Esophagus squamous epithelium (tissue), 5 donors: ENCODE measurements around the gene SPAG9. TPM values are rescaled to one million over a fixed set of nuclear protein-coding genes. Genes with fewer than 3 reads are reported as not detected.

Source experiments
- DNase-seq: peaks from one replicate; lab custom pipeline; 2025; lab: John Stamatoyannopoulos, UW
- H3K27ac ChIP-seq, 4 donors: fragments of 200-600 bp; sonication (generic); one replicate each; pipeline ENCODE4 v1.5.1; 2016 to 2019; ENCODE audit warnings: mild to moderate bottlenecking in 1 of 4
- H3K27me3 ChIP-seq, 4 donors: fragments of 200-600 bp; sonication (generic); 1 replicate in 3 of 4; 2 replicates in 1 of 4; pipeline versions ENCODE4 v1.5.1 to v1.6.0; 2017 to 2021; ENCODE audit warnings: antibody characterized with exemption in 1 of 4
- H3K36me3 ChIP-seq, 3 donors: fragments of 200-600 bp; sonication (generic); one replicate each; pipeline ENCODE4 v1.5.1; 2016 to 2019
- H3K4me1 ChIP-seq, 3 donors: fragments of 200-600 bp; sonication (generic); one replicate each; pipeline ENCODE4 v1.5.1; 2017 to 2019
- H3K4me3 ChIP-seq, 4 donors: fragments of 200-600 bp; sonication (generic); 1 replicate in 3 of 4; 2 replicates in 1 of 4; pipeline ENCODE4 v1.5.1; 2016 to 2019; ENCODE audit warnings: mild to moderate bottlenecking in 2 of 4, moderate library complexity in 1 of 4
- H3K9me3 ChIP-seq, 3 donors: fragments of 200-600 bp; sonication (generic); one replicate each; pipeline ENCODE4 v1.5.1; 2016 to 2019
- CTCF ChIP-seq, 6 experiments: fragments of 450-650 bp in 4 of 6; fragments of 200-600 bp in 2 of 6; sonication (generic) in 2 of 6; IDR thresholded peaks; one replicate each; pipeline ENCODE4 v1.5.1; 2016 to 2019; ENCODE audit warnings: antibody characterized with exemption in 6 of 6, mild to moderate bottlenecking in 4 of 6, moderate library complexity in 4 of 6
- POLR2A ChIP-seq, 4 donors: fragments of 450-650 bp; IDR thresholded peaks; one replicate each; pipeline ENCODE4 v1.6.1; 2017; ENCODE audit warnings: antibody characterized with exemption in 4 of 4, mild to moderate bottlenecking in 4 of 4, moderate library complexity in 3 of 4
- WGBS, 2 donors: methylation state at CpG; one replicate each; pipeline ENCODE4 v1.1.5; 2018; 5-methylcytosine and 5-hydroxymethylcytosine counted together
- intact Hi-C: fragments of 100-400 bp; cut with DNase I; formaldehyde crosslinking; loops from one replicate; pipeline ENCODE4 v1.15.0; 2022
- total RNA-seq, 4 donors: library from RNA; depleted of rRNA; stranded (reverse); fragments of >200 nt; gene quantifications; one replicate each; pipeline ENCODE4 v1.1.0, GENCODE V29; 2016
- donor health status: DM: yes; HTN: yes; CAD: no.

Gene SPAG9
- total RNA-seq, 4 donors from 2014 or later, result 25.6 to 88.5 (median 49.9) TPM

DNA sequence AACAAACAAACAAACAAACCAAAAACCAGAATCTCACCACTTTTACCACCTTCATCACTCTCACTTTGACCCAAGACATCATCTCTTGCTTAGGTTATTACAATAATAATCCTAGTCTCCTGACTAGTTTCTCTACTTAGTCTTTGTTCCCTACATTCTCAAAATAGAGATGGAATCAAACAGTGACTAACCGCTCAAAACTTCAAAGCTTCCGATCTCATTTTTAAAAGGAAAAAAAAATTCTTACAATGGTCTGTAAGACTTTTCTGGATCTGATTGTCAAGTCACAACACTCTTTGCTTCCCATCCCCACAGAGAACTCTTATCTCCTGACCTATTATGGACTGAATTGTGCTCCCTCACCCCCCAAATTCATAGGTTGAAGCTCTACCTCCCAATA is 60.9 kb downstream of the SPAG9 start:
- no peaks in the 10 kb centered on the region for H3K27me3 ChIP-seq
- WGBS, 2 donors, result 45 to 54% methylated on average over 2 of the region's 2 CpGs
- peaks cover 0 to 34% (median 3%) of the 10 kb centered on the region in 3 donors for H3K4me1 ChIP-seq
- no peak overlapping the region for H3K4me3 ChIP-seq
- H3K27ac ChIP-seq, result no peak overlapping the region
- no peaks in the 10 kb centered on the region for H3K9me3 ChIP-seq
- TF ChIP-seq CTCF (IDR thresholded peaks at IDR 0.05), result no peak
- TF ChIP-seq POLR2A (IDR thresholded peaks at IDR 0.05), result no peak
- DNase-seq, result no peak
- intact Hi-C loops, result no loop called here
- peaks cover 0 to 5% (median 0%) of the 10 kb centered on the region in 3 donors for H3K36me3 ChIP-seq

DNA sequence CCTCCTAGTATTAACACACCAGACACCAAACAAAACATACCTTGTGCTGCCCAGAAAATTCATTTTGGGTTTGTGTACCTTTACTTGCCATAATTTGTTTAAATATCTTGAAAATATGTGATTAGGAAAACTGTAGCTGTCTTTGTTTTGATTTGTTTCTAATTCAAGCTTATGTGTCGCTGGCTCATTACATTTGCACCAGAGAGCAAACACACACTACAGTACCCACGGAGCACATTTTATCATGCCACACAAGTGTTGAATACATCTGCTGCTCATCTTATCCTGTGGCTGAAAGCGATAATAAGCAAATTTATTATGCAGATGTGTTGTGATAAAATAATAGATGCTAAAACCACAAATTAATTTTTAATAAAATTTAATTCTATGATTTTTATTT is 63.1 kb downstream of the SPAG9 start:
- WGBS, 2 donors, result 66 to 86% methylated on average over 3 of the region's 3 CpGs
- Histone ChIP-seq H3K36me3 (peaks cover 0 to 11% (median 0%) of the 10 kb centered on the region in 3 donors), H3K27ac (peak overlapping the region in 2 of 4 donors; percentile 54 to 74), H3K4me1 (peaks cover 0 to 26% (median 3%) of the 10 kb centered on the region in 3 donors), H3K9me3 (no peaks in the 10 kb centered on the region), H3K27me3 (no peaks in the 10 kb centered on the region), H3K4me3 (no peak overlapping the region)
- intact Hi-C loops, result no loop called here
- TF ChIP-seq POLR2A (IDR thresholded peaks at IDR 0.05), result no peak
- TF ChIP-seq CTCF (IDR thresholded peaks at IDR 0.05), result no peak
- no peak for DNase-seq

DNA sequence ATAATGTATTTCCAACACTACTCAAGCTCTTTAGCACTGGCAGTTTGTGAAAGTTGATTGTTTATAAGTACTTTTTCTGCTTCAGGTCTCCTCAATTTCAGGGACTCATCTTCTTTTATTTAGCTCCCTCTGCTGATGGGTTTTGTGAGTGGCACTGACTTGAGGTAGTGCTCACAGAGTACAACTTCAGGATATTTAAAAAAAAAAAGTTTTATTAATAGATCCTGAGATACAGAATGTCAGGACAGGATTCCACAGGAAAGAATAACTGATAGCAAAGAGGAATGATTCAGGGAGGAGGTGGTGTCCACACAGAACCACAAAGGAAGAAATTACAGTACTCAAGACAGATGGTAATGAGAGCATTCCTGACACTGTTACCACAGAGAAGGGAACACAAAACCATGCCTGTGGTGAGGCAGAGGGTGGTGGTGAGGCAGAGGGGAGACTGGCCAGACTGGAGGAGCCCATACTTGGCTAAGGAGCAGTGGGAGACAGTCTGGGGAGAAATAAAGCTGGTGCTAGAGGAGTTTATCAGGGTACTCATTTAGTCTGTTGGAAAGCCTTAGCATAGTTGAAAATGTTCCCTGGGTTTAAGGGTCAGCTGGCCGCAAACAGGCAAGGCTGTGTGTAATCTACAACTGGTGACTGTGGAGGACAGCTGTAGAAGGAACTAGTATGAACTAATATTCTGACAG is 63.7 kb downstream of the SPAG9 start:
- Histone ChIP-seq H3K27me3 (no peaks in the 10 kb centered on the region), H3K4me1 (peaks cover 0 to 26% (median 3%) of the 10 kb centered on the region in 3 donors), H3K27ac (peak overlapping the region in 3 of 4 donors; percentile 54 to 74 (median 62)), H3K4me3 (no peak overlapping the region), H3K36me3 (peaks cover 0 to 17% (median 0%) of the 10 kb centered on the region in 3 donors), H3K9me3 (no peaks in the 10 kb centered on the region)
- TF ChIP-seq CTCF (IDR thresholded peaks at IDR 0.05), result peak in 5 of 6 experiments; percentile 34 to 55 (median 43)
- TF ChIP-seq POLR2A (IDR thresholded peaks at IDR 0.05), result no peak
- DNase-seq, result no peak
- intact Hi-C loops, result no loop called here
- WGBS, 2 donors, result 69 to 71% methylated on average over 1 of the region's 1 CpG

- H3K4me1 ChIP-seq, result peaks cover 0 to 38% (median 3%) of the 10 kb centered on the region in 3 donors
- no peak overlapping the region for H3K4me3 ChIP-seq
- no peaks in the 10 kb centered on the region for H3K9me3 ChIP-seq
- peaks cover 0 to 17% (median 0%) of the 10 kb centered on the region in 3 donors for H3K36me3 ChIP-seq
- no peak for DNase-seq
- 88 to 95% methylated on average over 4 of the region's 4 CpGs for WGBS, 2 donors
- no peaks in the 10 kb centered on the region for H3K27me3 ChIP-seq
- intact Hi-C loops, result no loop called here
- TF ChIP-seq POLR2A (IDR thresholded peaks at IDR 0.05) (no peak), CTCF (IDR thresholded peaks at IDR 0.05) (no peak)
- H3K27ac ChIP-seq, result no peak overlapping the region
These were observed 65.9 kb downstream of the SPAG9 start for GRCh38 chr17:51054748-51055147.

GRCh38 chr17:51052235-51052634 is 68.4 kb downstream of the SPAG9 start:
- DNase-seq, result no peak
- Histone ChIP-seq H3K4me1 (peaks cover 0 to 52% (median 3%) of the 10 kb centered on the region in 3 donors), H3K36me3 (peaks cover 0 to 17% (median 0%) of the 10 kb centered on the region in 3 donors), H3K4me3 (no peak overlapping the region), H3K9me3 (no peaks in the 10 kb centered on the region), H3K27me3 (no peaks in the 10 kb centered on the region), H3K27ac (no peak overlapping the region)
- no peak for TF ChIP-seq POLR2A (IDR thresholded peaks at IDR 0.05)
- no peak for TF ChIP-seq CTCF (IDR thresholded peaks at IDR 0.05)
- intact Hi-C loops, result no loop called here
- WGBS, 2 donors, result 87 to 94% methylated on average over 3 of the region's 3 CpGs
